Measurements from ENCODE around the gene SEC14L1.
A peak's percentile ranks its signal among the peaks of the same experiment; 100 is the strongest.

Gene SEC14L1

DNA sequence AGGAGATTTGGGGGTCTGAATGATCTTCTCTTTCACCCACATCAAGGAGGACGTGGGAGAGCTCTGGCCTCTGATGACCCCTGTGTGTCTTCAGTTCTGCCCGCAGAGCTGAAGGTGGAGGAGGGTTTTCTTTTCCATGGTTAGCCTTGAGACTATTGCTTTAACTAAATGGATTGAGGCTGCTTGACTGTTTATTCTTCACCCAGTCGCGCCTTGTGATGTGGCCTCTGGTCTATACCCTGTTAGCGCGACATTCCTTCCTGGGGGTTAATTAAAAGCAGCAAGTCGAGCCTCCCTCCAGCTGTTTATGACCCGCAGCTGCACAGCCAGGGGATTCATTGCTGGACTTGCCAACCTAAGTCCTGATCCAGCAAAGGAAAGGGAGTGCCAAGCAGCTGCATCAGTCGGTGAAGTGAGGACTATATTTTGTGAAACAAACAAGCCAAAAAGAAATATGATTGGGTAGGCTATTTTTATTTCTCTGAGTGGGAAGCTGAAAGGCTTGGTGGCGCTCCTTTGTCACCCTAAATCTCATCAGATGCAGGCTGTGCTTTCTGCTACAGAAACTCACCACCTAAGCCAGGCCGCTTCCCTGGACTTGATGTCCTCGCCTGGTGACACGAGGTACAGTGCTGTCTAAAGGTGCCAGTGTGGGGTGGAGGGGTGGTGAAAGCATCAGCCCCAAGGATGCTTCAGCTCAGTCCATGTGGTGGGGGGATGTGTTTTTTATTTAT lies 11.0 kb upstream of the SEC14L1 start:
- H2BK120ac ChIP-seq (ENCODE audit: low read depth, low read length): peak overlapping the region; percentile 80
- H2AK5ac ChIP-seq (ENCODE audit: low read length, severe bottlenecking): peak overlapping the region; percentile 47
- H2BK12ac ChIP-seq (ENCODE audit: low read length in 2 of 2): peak overlapping the region; percentile 94 to 96
- peak overlapping the region in 1 of 2 experiments; percentile 25 for H3K4me3 ChIP-seq (ENCODE audit: insufficient read depth in 1 of 2, low read depth in 1 of 2, low read length in 2 of 2)
- H3K79me1 ChIP-seq (replicated peaks; ENCODE audit: low read length, poor library complexity, severe bottlenecking): peaks cover 2% of the 10 kb centered on the region
- H3K4me2 ChIP-seq (ENCODE audit: low read length, poor library complexity, severe bottlenecking): no peak overlapping the region
- no peak overlapping the region for H2BK15ac ChIP-seq (ENCODE audit: low read depth, poor library complexity, severe bottlenecking)
- peak overlapping the region; percentile 33 for H3K27ac ChIP-seq (ENCODE audit: low read length, poor library complexity, severe bottlenecking)
- H3K14ac ChIP-seq (ENCODE audit: low read length in 2 of 2): no peak overlapping the region
- WGBS: 29% methylated on average over 10 of the region's 13 CpGs
- no peak overlapping the region for H4K91ac ChIP-seq (ENCODE audit: low read length)
- H3K23ac ChIP-seq (ENCODE audit: low read length in 2 of 2): no peak overlapping the region
- H3K4me1 ChIP-seq (ENCODE audit: control insufficient read depth, insufficient read depth, low read depth, low read length): peaks cover 33% of the 10 kb centered on the region
- H3K18ac ChIP-seq (ENCODE audit: low read depth in 1 of 2, low read length in 2 of 2): peak overlapping the region; percentile 44 to 63
- H3K4ac ChIP-seq (ENCODE audit: low read depth in 1 of 2, low read length in 2 of 2): peak overlapping the region in 1 of 2 experiments; percentile 26
- DNase-seq: peak; percentile 52
- no peak overlapping the region for H2BK5ac ChIP-seq (ENCODE audit: low read depth, low read length, poor library complexity, severe bottlenecking)
- no peaks in the 10 kb centered on the region for H3K36me3 ChIP-seq (ENCODE audit: control insufficient read depth in 1 of 2, insufficient read depth in 2 of 2, low read depth in 1 of 2, low read length in 2 of 2)
- H3K27me3 ChIP-seq (ENCODE audit: control insufficient read depth in 1 of 2, insufficient read depth in 1 of 2, low read length in 2 of 2): no peaks in the 10 kb centered on the region
- H3K9ac ChIP-seq (ENCODE audit: low read length): peak overlapping the region; percentile 50
- no peaks in the 10 kb centered on the region for H3K9me3 ChIP-seq (ENCODE audit: control insufficient read depth, low read length)
- no peak overlapping the region for H2AFZ ChIP-seq (ENCODE audit: low read depth, low read length)
- peak overlapping the region; percentile 75 for H4K8ac ChIP-seq (ENCODE audit: low read length)

DNA sequence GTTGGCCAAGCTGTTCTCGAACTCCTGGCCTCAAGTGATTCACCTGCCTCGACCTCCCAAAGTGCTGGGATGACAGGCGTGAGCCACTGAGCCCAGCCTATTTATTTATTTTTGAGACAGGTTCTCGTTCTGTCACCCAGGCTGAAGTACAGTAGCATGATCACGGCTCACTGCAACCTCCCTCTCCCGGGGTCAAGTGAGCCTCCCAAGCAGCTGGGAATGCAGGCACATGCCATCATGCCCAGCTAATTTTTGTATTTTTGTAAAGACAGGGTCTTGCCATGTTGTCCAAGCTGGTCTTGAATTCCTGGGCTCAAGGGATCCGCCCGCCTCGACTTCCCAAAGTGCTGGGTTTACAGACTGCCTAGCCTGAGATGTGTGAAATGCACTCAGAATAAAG lies 10.2 kb upstream of the SEC14L1 start:
- Histone ChIP-seq H2AK5ac (ENCODE audit: low read length, severe bottlenecking) (no peak overlapping the region), H3K4ac (ENCODE audit: low read depth in 1 of 2, low read length in 2 of 2) (no peak overlapping the region), H3K9me3 (ENCODE audit: control insufficient read depth, low read length) (no peaks in the 10 kb centered on the region), H3K9ac (ENCODE audit: low read length) (no peak overlapping the region), H3K4me2 (ENCODE audit: low read length, poor library complexity, severe bottlenecking) (no peak overlapping the region), H3K36me3 (ENCODE audit: control insufficient read depth in 1 of 2, insufficient read depth in 2 of 2, low read depth in 1 of 2, low read length in 2 of 2) (no peaks in the 10 kb centered on the region), H3K4me3 (ENCODE audit: insufficient read depth in 1 of 2, low read depth in 1 of 2, low read length in 2 of 2) (no peak overlapping the region), H4K8ac (ENCODE audit: low read length) (no peak overlapping the region), H2AFZ (ENCODE audit: low read depth, low read length) (no peak overlapping the region), H3K4me1 (ENCODE audit: control insufficient read depth, insufficient read depth, low read depth, low read length) (peaks cover 33% of the 10 kb centered on the region), H2BK5ac (ENCODE audit: low read depth, low read length, poor library complexity, severe bottlenecking) (no peak overlapping the region), H4K91ac (ENCODE audit: low read length) (no peak overlapping the region), H3K27me3 (ENCODE audit: control insufficient read depth in 1 of 2, insufficient read depth in 1 of 2, low read length in 2 of 2) (no peaks in the 10 kb centered on the region), H3K18ac (ENCODE audit: low read depth in 1 of 2, low read length in 2 of 2) (peak overlapping the region in 1 of 2 experiments; percentile 64), H2BK120ac (ENCODE audit: low read depth, low read length) (no peak overlapping the region), H3K27ac (ENCODE audit: low read length, poor library complexity, severe bottlenecking) (no peak overlapping the region), H3K79me1 (replicated peaks; ENCODE audit: low read length, poor library complexity, severe bottlenecking) (peaks cover 2% of the 10 kb centered on the region), H3K23ac (ENCODE audit: low read length in 2 of 2) (no peak overlapping the region), H3K14ac (ENCODE audit: low read length in 2 of 2) (no peak overlapping the region), H2BK12ac (ENCODE audit: low read length in 2 of 2) (peak overlapping the region in 1 of 2 experiments; percentile 70), H2BK15ac (ENCODE audit: low read depth, poor library complexity, severe bottlenecking) (no peak overlapping the region)
- no peak for DNase-seq
- WGBS: 86% methylated on average over 9 of the region's 9 CpGs

DNA sequence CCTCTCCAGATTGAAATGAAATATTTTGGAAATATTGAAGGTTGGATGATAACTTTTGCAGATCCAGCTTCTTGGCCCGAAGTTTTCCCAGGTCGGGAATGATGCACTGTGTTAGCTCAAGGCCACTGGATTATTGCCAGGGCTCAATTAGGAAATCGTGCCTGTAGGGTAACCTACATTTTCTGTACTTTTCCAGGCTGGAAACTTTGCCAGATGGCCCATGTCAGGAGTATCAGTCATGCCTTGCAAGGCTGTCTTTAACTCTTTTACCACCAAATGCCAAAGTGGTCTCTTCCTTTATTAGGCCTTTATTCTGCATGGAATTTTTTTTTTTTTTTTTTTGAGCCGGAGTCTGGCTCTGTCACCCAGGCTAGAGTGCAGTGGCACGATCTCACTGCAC lies 8.9 kb upstream of the SEC14L1 start:
- peak overlapping the region in 1 of 2 experiments; percentile 10 for H3K18ac ChIP-seq (ENCODE audit: low read depth in 1 of 2, low read length in 2 of 2)
- no peak overlapping the region for H3K23ac ChIP-seq (ENCODE audit: low read length in 2 of 2)
- H2BK12ac ChIP-seq (ENCODE audit: low read length in 2 of 2): no peak overlapping the region
- no peak overlapping the region for H4K8ac ChIP-seq (ENCODE audit: low read length)
- no peaks in the 10 kb centered on the region for H3K36me3 ChIP-seq (ENCODE audit: control insufficient read depth in 1 of 2, insufficient read depth in 2 of 2, low read depth in 1 of 2, low read length in 2 of 2)
- H2AFZ ChIP-seq (ENCODE audit: low read depth, low read length): no peak overlapping the region
- H3K4me3 ChIP-seq (ENCODE audit: insufficient read depth in 1 of 2, low read depth in 1 of 2, low read length in 2 of 2): no peak overlapping the region
- no peak overlapping the region for H2AK5ac ChIP-seq (ENCODE audit: low read length, severe bottlenecking)
- no peak overlapping the region for H4K91ac ChIP-seq (ENCODE audit: low read length)
- no peak overlapping the region for H2BK5ac ChIP-seq (ENCODE audit: low read depth, low read length, poor library complexity, severe bottlenecking)
- H3K9me3 ChIP-seq (ENCODE audit: control insufficient read depth, low read length): peaks cover 10% of the 10 kb centered on the region
- no peaks in the 10 kb centered on the region for H3K27me3 ChIP-seq (ENCODE audit: control insufficient read depth in 1 of 2, insufficient read depth in 1 of 2, low read length in 2 of 2)
- H2BK15ac ChIP-seq (ENCODE audit: low read depth, poor library complexity, severe bottlenecking): no peak overlapping the region
- DNase-seq: peak; percentile 95
- peaks cover 26% of the 10 kb centered on the region for H3K4me1 ChIP-seq (ENCODE audit: control insufficient read depth, insufficient read depth, low read depth, low read length)
- peaks cover 1% of the 10 kb centered on the region for H3K79me1 ChIP-seq (replicated peaks; ENCODE audit: low read length, poor library complexity, severe bottlenecking)
- H3K27ac ChIP-seq (ENCODE audit: low read length, poor library complexity, severe bottlenecking): peak overlapping the region; percentile 4
- WGBS: 13% methylated on average over 5 of the region's 5 CpGs
- H2BK120ac ChIP-seq (ENCODE audit: low read depth, low read length): no peak overlapping the region
- H3K4ac ChIP-seq (ENCODE audit: low read depth in 1 of 2, low read length in 2 of 2): no peak overlapping the region
- H3K9ac ChIP-seq (ENCODE audit: low read length): no peak overlapping the region
- H3K14ac ChIP-seq (ENCODE audit: low read length in 2 of 2): no peak overlapping the region
- H3K4me2 ChIP-seq (ENCODE audit: low read length, poor library complexity, severe bottlenecking): no peak overlapping the region

DNA sequence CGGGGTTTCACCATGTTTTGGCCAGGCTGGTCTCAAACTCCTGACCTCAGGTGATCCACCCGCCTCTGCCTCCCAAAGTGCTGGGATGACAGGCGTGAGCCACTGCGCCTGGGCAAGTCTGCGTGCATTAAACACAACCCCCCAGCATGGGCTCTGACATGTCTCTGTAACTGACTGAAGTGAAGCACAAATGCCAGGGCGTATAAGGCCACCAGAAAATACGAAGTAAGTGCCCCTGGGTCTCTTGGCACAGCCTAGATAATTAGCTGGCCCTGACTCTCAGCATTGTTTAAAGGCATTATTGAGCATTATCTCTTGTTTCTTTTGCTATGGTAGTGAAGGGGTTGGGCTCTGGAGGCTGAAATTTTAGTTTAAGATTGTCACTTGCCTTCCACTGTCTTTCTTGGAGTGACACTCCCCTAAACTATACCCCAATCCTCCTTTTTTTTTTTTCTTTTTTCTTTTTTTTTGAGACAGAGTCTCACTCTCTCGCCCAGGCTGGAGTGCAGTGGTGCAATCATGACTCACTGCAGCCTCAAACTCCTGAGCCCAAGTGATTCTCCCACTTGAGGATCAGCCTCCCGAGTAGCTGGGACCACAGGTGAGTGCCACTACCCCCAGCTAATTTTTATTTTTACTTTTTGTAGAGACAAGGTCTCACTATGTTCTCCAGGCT lies 8.2 kb upstream of the SEC14L1 start:
- Histone ChIP-seq H3K14ac (ENCODE audit: low read length in 2 of 2) (no peak overlapping the region), H2BK120ac (ENCODE audit: low read depth, low read length) (peak overlapping the region; percentile 9), H3K4me3 (ENCODE audit: insufficient read depth in 1 of 2, low read depth in 1 of 2, low read length in 2 of 2) (peak overlapping the region in 1 of 2 experiments; percentile 13), H4K8ac (ENCODE audit: low read length) (peak overlapping the region; percentile 10), H3K23ac (ENCODE audit: low read length in 2 of 2) (no peak overlapping the region), H3K36me3 (ENCODE audit: control insufficient read depth in 1 of 2, insufficient read depth in 2 of 2, low read depth in 1 of 2, low read length in 2 of 2) (no peaks in the 10 kb centered on the region), H2AK5ac (ENCODE audit: low read length, severe bottlenecking) (peak overlapping the region; percentile 53), H3K79me1 (replicated peaks; ENCODE audit: low read length, poor library complexity, severe bottlenecking) (peaks cover 1% of the 10 kb centered on the region), H3K27me3 (ENCODE audit: control insufficient read depth in 1 of 2, insufficient read depth in 1 of 2, low read length in 2 of 2) (no peaks in the 10 kb centered on the region), H2BK15ac (ENCODE audit: low read depth, poor library complexity, severe bottlenecking) (no peak overlapping the region), H3K4me2 (ENCODE audit: low read length, poor library complexity, severe bottlenecking) (no peak overlapping the region), H3K9me3 (ENCODE audit: control insufficient read depth, low read length) (peaks cover 16% of the 10 kb centered on the region), H3K4ac (ENCODE audit: low read depth in 1 of 2, low read length in 2 of 2) (peak overlapping the region; percentile 46 to 94), H2AFZ (ENCODE audit: low read depth, low read length) (no peak overlapping the region), H4K91ac (ENCODE audit: low read length) (no peak overlapping the region), H3K27ac (ENCODE audit: low read length, poor library complexity, severe bottlenecking) (peak overlapping the region; percentile 34), H3K18ac (ENCODE audit: low read depth in 1 of 2, low read length in 2 of 2) (peak overlapping the region; percentile 10 to 96), H3K4me1 (ENCODE audit: control insufficient read depth, insufficient read depth, low read depth, low read length) (peaks cover 26% of the 10 kb centered on the region), H2BK12ac (ENCODE audit: low read length in 2 of 2) (peak overlapping the region; percentile 46 to 94), H3K9ac (ENCODE audit: low read length) (peak overlapping the region; percentile 59), H2BK5ac (ENCODE audit: low read depth, low read length, poor library complexity, severe bottlenecking) (no peak overlapping the region)
- 65% methylated on average over 9 of the region's 9 CpGs for WGBS
- DNase-seq: peak; percentile 57

All from mesenchymal stem cell (in vitro differentiated cells and primary cell).